Activated T-helper 1 cell treated with anti-CD3 and anti-CD28 coated beads, Interleukin-12 subunit alpha, Interleukin-12 subunit beta, Interleukin-2, Interleukin-4 antibody, amounts not matched to agents 30 ng/mL and 10 ng/mL and 1 ng/mL, durations not matched to agents 14 hours and 24 hours and 36 hours (primary cell): ENCODE results near the gene RER1. TPM values are rescaled to one million over a fixed set of nuclear protein-coding genes. Genes with fewer than 3 reads are reported as not detected.

Experiments used
- DNase-seq: peaks from one replicate; pipeline ENCODE4 v3.0.0; 2021; ENCODE audit warnings: low spot score
- H3K27ac Mint-ChIP-seq: one replicate; pipeline ENCODE4 v1.8.0; 2021; ENCODE audit warnings: mild to moderate bottlenecking, mixed read lengths
- H3K27me3 Mint-ChIP-seq: one replicate; pipeline ENCODE4 v1.8.0; 2022; ENCODE audit warnings: mild to moderate bottlenecking, moderate library complexity, mixed read lengths; ENCODE audit not compliant: insufficient read depth
- H3K36me3 Mint-ChIP-seq: one replicate; pipeline ENCODE4 v1.8.0; 2021; ENCODE audit warnings: low read depth, mixed read lengths
- H3K4me1 Mint-ChIP-seq: one replicate; pipeline ENCODE4 v1.8.0; 2021; ENCODE audit warnings: low read depth, mixed read lengths
- H3K4me3 Mint-ChIP-seq: one replicate; pipeline ENCODE4 v1.8.0; 2021; ENCODE audit warnings: mild to moderate bottlenecking, moderate library complexity, mixed read lengths
- H3K9me3 Mint-ChIP-seq: one replicate; pipeline ENCODE4 v1.8.0; 2021; ENCODE audit warnings: mixed read lengths
- intact Hi-C: fragments of 100-400 bp; cut with micrococcal nuclease; formaldehyde crosslinking; loops from one replicate; pipeline ENCODE4 v1.15.1; 2024
- total RNA-seq: library from RNA; stranded (reverse); gene quantifications from 2 replicates; pipeline ENCODE4 v1.2.3, GENCODE V29; 2022

The RER1 gene
- total RNA-seq, 1 donor from 2014 or later, result 161 TPM

DNA sequence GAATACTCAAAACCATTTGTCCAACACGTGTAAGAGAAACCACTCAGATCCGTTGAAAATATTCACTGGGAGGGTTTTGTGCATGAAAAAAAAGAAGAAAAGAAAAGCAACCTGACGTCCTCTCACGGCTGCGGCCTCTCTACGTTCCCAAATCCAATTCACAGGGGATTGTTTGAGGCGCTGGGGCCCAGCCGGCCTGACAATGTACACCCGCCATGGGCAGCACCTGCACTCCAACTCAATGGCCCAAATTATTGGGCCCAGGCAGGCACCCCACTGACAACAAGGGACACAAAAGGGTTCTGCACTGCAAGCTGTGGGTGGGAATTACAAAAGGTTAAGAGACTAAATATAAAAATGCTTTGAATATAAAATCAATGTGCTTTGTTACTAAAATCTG is 41.8 kb upstream of the RER1 start:
- peaks cover 3% of the 10 kb centered on the region for H3K27me3 Mint-ChIP-seq
- H3K4me1 Mint-ChIP-seq, result no peaks in the 10 kb centered on the region
- DNase-seq, result no peak
- no peak overlapping the region for H3K27ac Mint-ChIP-seq
- intact Hi-C loops, result no loop called here
- no peaks in the 10 kb centered on the region for H3K9me3 Mint-ChIP-seq
- H3K36me3 Mint-ChIP-seq, result no peaks in the 10 kb centered on the region
- no peak overlapping the region for H3K4me3 Mint-ChIP-seq

- intact Hi-C loops, result no loop called here
- H3K4me3 Mint-ChIP-seq, result no peak overlapping the region
- no peak for DNase-seq
Observed at GRCh38 chr1:2350501-2350900, 41.1 kb upstream of the RER1 start.

DNA sequence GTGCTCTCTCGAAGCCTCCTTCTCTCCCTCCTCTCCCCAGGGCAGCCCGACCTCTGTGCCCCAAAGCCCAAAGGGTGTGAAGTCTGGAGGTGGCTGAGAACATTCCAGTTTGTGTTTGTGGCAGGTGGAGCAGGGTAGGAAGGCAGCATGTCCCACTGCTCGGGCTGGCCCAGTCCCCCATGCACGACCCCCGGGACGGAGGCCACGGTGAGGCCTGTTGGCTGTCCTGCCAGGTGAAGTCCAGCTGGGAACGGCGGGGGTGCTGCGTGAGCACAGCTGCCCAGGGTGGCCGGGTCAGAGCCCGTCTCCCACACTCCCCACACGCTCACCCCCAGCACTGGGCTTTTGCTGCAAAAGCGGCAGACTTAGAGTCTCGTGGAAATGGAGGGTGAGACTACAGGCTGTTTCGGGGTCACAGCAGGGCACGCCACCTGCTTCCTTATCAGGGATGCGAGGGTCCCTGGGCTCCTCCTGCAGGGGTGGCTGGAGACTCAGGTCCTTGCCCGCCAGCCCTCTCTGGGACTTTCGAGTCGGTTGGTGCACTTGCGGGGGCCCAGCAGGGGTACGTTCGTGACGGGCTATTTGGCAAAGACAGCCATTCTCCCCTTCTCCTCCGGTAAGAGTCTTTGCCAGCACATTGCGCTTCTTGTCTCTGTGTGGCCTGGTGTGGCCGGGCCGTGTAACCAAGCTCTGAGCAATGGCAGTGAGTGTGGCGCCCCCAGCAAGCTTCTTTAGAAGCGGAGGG is 40.6 kb upstream of the RER1 start:
- no peaks in the 10 kb centered on the region for H3K4me1 Mint-ChIP-seq
- H3K4me3 Mint-ChIP-seq, result no peak overlapping the region
- no peaks in the 10 kb centered on the region for H3K9me3 Mint-ChIP-seq
- peaks cover 3% of the 10 kb centered on the region for H3K27me3 Mint-ChIP-seq
- no peak overlapping the region for H3K27ac Mint-ChIP-seq
- DNase-seq, result no peak
- no peaks in the 10 kb centered on the region for H3K36me3 Mint-ChIP-seq
- intact Hi-C loops, result no loop called here

More at GRCh38 chr1:2350501-2350900, 41.1 kb upstream of the RER1 start:
- H3K9me3 Mint-ChIP-seq, result no peaks in the 10 kb centered on the region
- H3K36me3 Mint-ChIP-seq, result no peaks in the 10 kb centered on the region
- H3K27me3 Mint-ChIP-seq, result peaks cover 3% of the 10 kb centered on the region
- no peak overlapping the region for H3K27ac Mint-ChIP-seq
- H3K4me1 Mint-ChIP-seq, result no peaks in the 10 kb centered on the region

- H3K27ac Mint-ChIP-seq, result no peak overlapping the region
- no peaks in the 10 kb centered on the region for H3K4me1 Mint-ChIP-seq
- no peaks in the 10 kb centered on the region for H3K36me3 Mint-ChIP-seq
Observed at GRCh38 chr1:2351723-2352122, 39.9 kb upstream of the RER1 start.

GRCh38 chr1:2352341-2352896 is 39.2 kb upstream of the RER1 start:
- Mint-ChIP-seq H3K36me3 (no peaks in the 10 kb centered on the region), H3K4me1 (no peaks in the 10 kb centered on the region), H3K9me3 (no peaks in the 10 kb centered on the region), H3K27ac (no peak overlapping the region), H3K27me3 (peaks cover 3% of the 10 kb centered on the region), H3K4me3 (no peak overlapping the region)
- no peak for DNase-seq
- intact Hi-C loops, result no loop called here

More at GRCh38 chr1:2351723-2352122, 39.9 kb upstream of the RER1 start:
- intact Hi-C loops, result no loop called here
- DNase-seq, result no peak
- peaks cover 3% of the 10 kb centered on the region for H3K27me3 Mint-ChIP-seq
- H3K9me3 Mint-ChIP-seq, result no peaks in the 10 kb centered on the region
- no peak overlapping the region for H3K4me3 Mint-ChIP-seq

GRCh38 chr1:2352897-2353550 is 38.6 kb upstream of the RER1 start:
- no peaks in the 10 kb centered on the region for H3K4me1 Mint-ChIP-seq
- intact Hi-C loops, result no loop called here
- no peaks in the 10 kb centered on the region for H3K9me3 Mint-ChIP-seq

GRCh38 chr1:2353551-2354438 is 37.8 kb upstream of the RER1 start:
- Mint-ChIP-seq H3K4me1 (no peaks in the 10 kb centered on the region), H3K27me3 (peaks cover 3% of the 10 kb centered on the region), H3K4me3 (no peak overlapping the region), H3K36me3 (no peaks in the 10 kb centered on the region), H3K9me3 (no peaks in the 10 kb centered on the region), H3K27ac (no peak overlapping the region)
- no peak for DNase-seq
- intact Hi-C loops, result no loop called here

More at GRCh38 chr1:2352897-2353550, 38.6 kb upstream of the RER1 start:
- no peaks in the 10 kb centered on the region for H3K36me3 Mint-ChIP-seq
- DNase-seq, result no peak
- H3K27me3 Mint-ChIP-seq, result peaks cover 3% of the 10 kb centered on the region
- H3K4me3 Mint-ChIP-seq, result no peak overlapping the region
- H3K27ac Mint-ChIP-seq, result no peak overlapping the region

- no peaks in the 10 kb centered on the region for H3K4me1 Mint-ChIP-seq
- no peak overlapping the region for H3K27ac Mint-ChIP-seq
- peaks cover 3% of the 10 kb centered on the region for H3K27me3 Mint-ChIP-seq
- H3K4me3 Mint-ChIP-seq, result no peak overlapping the region
- intact Hi-C loops, result no loop called here
- no peak for DNase-seq
- no peaks in the 10 kb centered on the region for H3K9me3 Mint-ChIP-seq
- H3K36me3 Mint-ChIP-seq, result no peaks in the 10 kb centered on the region
Observed at GRCh38 chr1:2354511-2355372, 36.9 kb upstream of the RER1 start.

DNA sequence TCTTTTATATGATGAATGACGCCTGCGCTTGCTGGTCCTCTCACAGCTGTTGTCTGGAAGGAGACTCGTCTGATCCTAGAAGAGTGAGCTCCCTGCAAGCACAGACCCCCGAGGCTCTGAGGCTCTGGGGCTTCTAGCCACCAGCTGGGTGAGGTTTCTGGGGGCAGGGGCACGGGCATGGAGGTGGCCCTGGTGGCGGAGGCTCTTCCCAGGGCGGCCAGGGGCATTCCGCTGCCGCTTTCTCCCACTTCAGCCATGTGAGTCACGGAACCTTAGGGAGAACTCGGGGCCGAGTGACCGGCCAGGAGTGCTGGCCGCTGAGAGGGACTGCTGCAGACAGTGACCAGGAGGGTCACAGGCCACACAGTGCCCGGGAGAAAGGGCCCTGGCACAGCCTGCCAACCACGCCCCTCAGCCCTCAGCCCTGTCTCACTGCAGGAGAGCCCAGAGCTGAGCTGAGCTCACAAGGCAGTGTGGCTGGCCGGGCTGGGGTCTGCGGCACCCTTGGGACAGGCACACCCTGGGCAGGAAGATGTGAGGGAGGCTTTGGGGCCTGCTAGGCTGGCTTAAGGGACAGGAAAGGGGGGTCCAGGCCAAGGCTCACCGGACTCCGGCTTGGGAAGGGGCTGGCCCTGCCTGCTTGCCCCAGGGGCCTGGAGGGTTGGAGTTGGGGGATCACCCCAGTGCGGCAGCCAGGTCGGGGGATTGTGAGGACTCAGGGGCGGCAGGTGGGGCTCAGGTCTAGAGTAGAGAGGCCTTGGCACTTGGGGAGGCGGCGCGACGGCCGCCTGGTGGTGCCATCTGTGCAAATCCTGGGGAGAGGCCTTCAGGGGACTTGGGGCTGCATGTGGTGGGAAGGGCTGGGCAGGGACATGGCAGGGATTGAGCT is 36.0 kb upstream of the RER1 start:
- H3K36me3 Mint-ChIP-seq, result no peaks in the 10 kb centered on the region

GRCh38 chr1:2356401-2356800 is 35.2 kb upstream of the RER1 start:
- H3K9me3 Mint-ChIP-seq, result no peaks in the 10 kb centered on the region
- no peaks in the 10 kb centered on the region for H3K36me3 Mint-ChIP-seq
- no peaks in the 10 kb centered on the region for H3K4me1 Mint-ChIP-seq
- no peak overlapping the region for H3K4me3 Mint-ChIP-seq
- no peak overlapping the region for H3K27ac Mint-ChIP-seq
- DNase-seq, result no peak
- peaks cover 3% of the 10 kb centered on the region for H3K27me3 Mint-ChIP-seq
- intact Hi-C loops, result no loop called here

More for the DNA sequence above, 36.0 kb upstream of the RER1 start:
- H3K9me3 Mint-ChIP-seq, result no peaks in the 10 kb centered on the region
- no peak overlapping the region for H3K27ac Mint-ChIP-seq
- no peaks in the 10 kb centered on the region for H3K4me1 Mint-ChIP-seq
- H3K4me3 Mint-ChIP-seq, result no peak overlapping the region
- peaks cover 3% of the 10 kb centered on the region for H3K27me3 Mint-ChIP-seq
- no peak for DNase-seq
- intact Hi-C loops, result no loop called here
